Keratinocyte (primary cell): ENCODE measurements around the gene CASP7. TPM values are rescaled to one million over a fixed set of nuclear protein-coding genes. Genes with fewer than 3 reads are reported as not detected.

Source experiments
- DNase-seq: peaks from one replicate; pipeline ENCODE4 v3.0.0-alpha.2; 2011; ENCODE audit warnings: low read depth, missing footprints, low spot score
- FAIRE-seq: peaks from 2 replicates; lab custom pipeline; 2011; peaks lifted over from hg19 to GRCh38; lab: Jason Lieb, UNC
- H2AFZ ChIP-seq: 2 replicates; pipeline ENCODE4 v1.6.0; 2012; ENCODE audit warnings: low read length, control low read depth, inconsistent platforms; ENCODE audit not compliant: control insufficient read depth
- H3K27ac ChIP-seq: 2 replicates; pipeline ENCODE4 v1.5.1; 2011; ENCODE audit warnings: low read length; ENCODE audit not compliant: control insufficient read depth, insufficient read depth
- H3K27me3 ChIP-seq: 3 replicates; pipeline ENCODE4 v1.6.0; 2011; ENCODE audit warnings: low read length; ENCODE audit not compliant: control insufficient read depth, insufficient read depth; ENCODE audit errors: extremely low read depth
- H3K36me3 ChIP-seq, 2 experiments: 2 replicates in 1 of 2; 3 replicates in 1 of 2; pipeline ENCODE4 v1.5.1; 2011; ENCODE audit warnings: low read length in 2 of 2, mild to moderate bottlenecking in 1 of 2; ENCODE audit not compliant: control insufficient read depth in 2 of 2, insufficient read depth in 2 of 2; ENCODE audit errors: extremely low read depth in 1 of 2
- H3K4me1 ChIP-seq: 3 replicates; pipeline ENCODE4 v1.5.1; 2011; ENCODE audit warnings: low read length; ENCODE audit not compliant: control insufficient read depth, insufficient read depth; ENCODE audit errors: extremely low read depth
- H3K4me2 ChIP-seq: 3 replicates; pipeline ENCODE4 v1.6.0; 2011; ENCODE audit warnings: low read depth, low read length; ENCODE audit not compliant: control insufficient read depth, insufficient read depth; ENCODE audit errors: extremely low read depth
- H3K4me3 ChIP-seq, 3 experiments: fragments of 200-600 bp in 1 of 3; sonication (generic) in 1 of 3; 2 replicates in 2 of 3; 3 replicates in 1 of 3; pipeline ENCODE4 v1.5.1; 2011 to 2016; ENCODE audit warnings: low read length in 3 of 3, mild to moderate bottlenecking in 3 of 3, control low read depth in 2 of 3, inconsistent platforms in 1 of 3, low read depth in 1 of 3, mixed read lengths in 1 of 3, mixed run types in 1 of 3, moderate library complexity in 1 of 3; ENCODE audit not compliant: control insufficient read depth in 2 of 3, insufficient read depth in 2 of 3; ENCODE audit errors: extremely low read depth in 1 of 3
- H3K79me2 ChIP-seq: 2 replicates; pipeline ENCODE4 v1.6.0; 2012; ENCODE audit warnings: low read length; ENCODE audit not compliant: control insufficient read depth, insufficient read depth
- H3K9ac ChIP-seq: 3 replicates; pipeline ENCODE4 v1.6.0; 2011; ENCODE audit warnings: low read length; ENCODE audit not compliant: control insufficient read depth, insufficient read depth; ENCODE audit errors: extremely low read depth
- H3K9me1 ChIP-seq: 3 replicates; pipeline ENCODE4 v1.6.0; 2011; ENCODE audit warnings: low read length; ENCODE audit not compliant: control insufficient read depth, insufficient read depth; ENCODE audit errors: extremely low read depth
- H3K9me3 ChIP-seq: 2 replicates; pipeline ENCODE4 v1.5.1; 2012; ENCODE audit warnings: low read depth, low read length; ENCODE audit not compliant: control insufficient read depth
- H4K20me1 ChIP-seq: 3 replicates; pipeline ENCODE4 v1.6.0; 2011; ENCODE audit warnings: low read length; ENCODE audit not compliant: control insufficient read depth, insufficient read depth; ENCODE audit errors: extremely low read depth
- EZH2 ChIP-seq: IDR thresholded peaks from one replicate; pipeline ENCODE4 v1.6.1; 2012; ENCODE audit warnings: inconsistent platforms, mild to moderate bottlenecking, low read length, moderate library complexity
- dilution Hi-C: fragments of 300-500 bp; cut with MboI; formaldehyde crosslinking; loops from one replicate; pipeline ENCODE4 v1.7.0; 2020; ENCODE audit warnings: low sequenced_read_pairs; ENCODE audit not compliant: extremely low pct_ligation_motif_present
- polyA plus RNA-seq, 5 experiments: library from polyadenylated mRNA; depleted of rRNA in 3 of 5; stranded (reverse) in 3 of 5; stranded (forward) in 1 of 5; unstranded in 1 of 5; fragments of >200 nt; gene quantifications; 1 replicate in 1 of 5; 2 replicates in 3 of 5; 3 replicates in 1 of 5; pipeline versions ENCODE4 v1.2.1 to v1.2.3, GENCODE V29; 2011 to 2012; ENCODE audit warnings: missing spikeins in 2 of 5, low read depth in 1 of 5, low replicate concordance in 1 of 5
- TF ChIP-seq, protein P1 (sequence below), 3 experiments: IDR thresholded peaks in 1 of 3; conservative IDR thresholded peaks in 1 of 3; optimal IDR thresholded peaks in 1 of 3; 2 replicates in 2 of 3; 3 replicates in 1 of 3; pipeline versions ENCODE3 to v1.5.1; 2011; ENCODE audit warnings: low read length in 3 of 3, mild to moderate bottlenecking in 3 of 3, moderate library complexity in 2 of 3, control low read depth in 1 of 3, inconsistent platforms in 1 of 3; ENCODE audit not compliant: insufficient read depth in 2 of 3; ENCODE audit errors: extremely low read depth in 1 of 3

Gene CASP7
- polyA plus RNA-seq, 1 donor (not counting 4 experiments of a cell fraction or from before 2014, with no cell fraction given), result 23.2 TPM

DNA sequence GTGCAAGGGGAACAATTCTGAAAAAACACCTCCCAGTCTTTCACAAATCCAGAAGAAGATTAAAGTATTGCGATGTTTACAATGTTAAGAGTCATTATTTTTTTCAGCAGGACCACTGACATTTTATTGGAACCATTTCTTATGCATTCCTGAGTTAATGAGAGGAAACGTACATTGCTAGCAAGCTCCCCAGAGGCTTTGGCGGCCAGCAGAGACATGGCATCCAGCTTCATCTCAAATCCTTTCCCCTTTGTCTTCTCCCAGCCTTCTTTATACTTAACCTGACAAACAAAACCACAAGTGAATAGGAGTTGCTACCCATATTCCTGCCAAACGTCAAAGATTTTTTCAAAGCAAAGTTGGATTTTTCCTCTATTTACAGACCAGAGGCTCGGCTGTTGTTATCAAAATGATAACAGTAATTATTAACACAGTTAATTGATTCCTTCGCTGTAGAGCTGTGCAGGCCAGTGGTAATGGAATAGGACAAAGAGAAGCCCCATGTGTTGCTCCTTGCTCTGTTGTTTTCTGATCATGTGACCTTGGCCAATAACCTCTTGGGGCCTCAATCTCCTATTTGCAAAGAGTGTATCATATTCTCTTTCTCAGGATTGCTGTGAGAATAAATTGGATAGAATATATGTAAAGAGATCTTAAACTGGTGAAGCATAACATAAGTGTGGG lies 47.9 kb upstream of the CASP7 start:
- H4K20me1 ChIP-seq, result no peaks in the 10 kb centered on the region
- H3K79me2 ChIP-seq, result no peaks in the 10 kb centered on the region
- dilution Hi-C loops, result no loop called here
- H3K27ac ChIP-seq, result no peak overlapping the region
- H3K4me3 ChIP-seq, result no peak overlapping the region
- H3K27me3 ChIP-seq, result no peaks in the 10 kb centered on the region
- no peak overlapping the region for H2AFZ ChIP-seq
- FAIRE-seq (no peak), DNase-seq (no peak)
- no peaks in the 10 kb centered on the region for H3K4me1 ChIP-seq
- H3K9ac ChIP-seq, result no peak overlapping the region
- TF ChIP-seq, protein P1, sequence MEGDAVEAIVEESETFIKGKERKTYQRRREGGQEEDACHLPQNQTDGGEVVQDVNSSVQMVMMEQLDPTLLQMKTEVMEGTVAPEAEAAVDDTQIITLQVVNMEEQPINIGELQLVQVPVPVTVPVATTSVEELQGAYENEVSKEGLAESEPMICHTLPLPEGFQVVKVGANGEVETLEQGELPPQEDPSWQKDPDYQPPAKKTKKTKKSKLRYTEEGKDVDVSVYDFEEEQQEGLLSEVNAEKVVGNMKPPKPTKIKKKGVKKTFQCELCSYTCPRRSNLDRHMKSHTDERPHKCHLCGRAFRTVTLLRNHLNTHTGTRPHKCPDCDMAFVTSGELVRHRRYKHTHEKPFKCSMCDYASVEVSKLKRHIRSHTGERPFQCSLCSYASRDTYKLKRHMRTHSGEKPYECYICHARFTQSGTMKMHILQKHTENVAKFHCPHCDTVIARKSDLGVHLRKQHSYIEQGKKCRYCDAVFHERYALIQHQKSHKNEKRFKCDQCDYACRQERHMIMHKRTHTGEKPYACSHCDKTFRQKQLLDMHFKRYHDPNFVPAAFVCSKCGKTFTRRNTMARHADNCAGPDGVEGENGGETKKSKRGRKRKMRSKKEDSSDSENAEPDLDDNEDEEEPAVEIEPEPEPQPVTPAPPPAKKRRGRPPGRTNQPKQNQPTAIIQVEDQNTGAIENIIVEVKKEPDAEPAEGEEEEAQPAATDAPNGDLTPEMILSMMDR (optimal IDR thresholded peaks at IDR 0.05 in 1 of 3, IDR thresholded peaks at IDR 0.05 in 1 of 3, conservative IDR thresholded peaks at IDR 0.05 in 1 of 3; ENCODE audit: extremely low read depth in 1 of 3, insufficient read depth in 2 of 3, low read length in 3 of 3), result no peak
- TF ChIP-seq EZH2, result no peak
- H3K36me3 ChIP-seq, result no peaks in the 10 kb centered on the region
- H3K9me3 ChIP-seq, result no peaks in the 10 kb centered on the region
- no peaks in the 10 kb centered on the region for H3K9me1 ChIP-seq
- H3K4me2 ChIP-seq, result no peak overlapping the region

DNA sequence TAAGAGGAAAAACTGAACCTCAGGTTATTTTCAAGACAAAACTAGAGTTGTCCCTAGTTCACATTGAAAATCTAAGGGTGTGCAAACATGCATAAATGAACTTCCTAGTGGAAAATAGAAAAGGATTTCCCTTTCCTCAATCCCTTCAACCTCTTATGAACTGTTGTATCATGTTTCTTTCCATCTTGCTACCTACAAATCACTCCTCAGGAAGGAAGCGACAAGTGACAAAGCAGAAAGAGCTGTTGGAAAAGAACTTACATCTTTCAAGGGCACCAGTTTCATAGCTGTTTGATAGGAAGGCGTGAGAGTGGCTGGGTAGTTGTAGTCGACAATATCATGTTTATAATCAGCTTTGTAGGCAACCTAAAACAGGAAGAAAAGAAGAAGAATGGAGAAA lies 39.7 kb upstream of the CASP7 start:
- Histone ChIP-seq H2AFZ (no peak overlapping the region), H3K27me3 (no peaks in the 10 kb centered on the region), H4K20me1 (no peaks in the 10 kb centered on the region), H3K27ac (no peak overlapping the region), H3K4me1 (no peaks in the 10 kb centered on the region), H3K36me3 (no peaks in the 10 kb centered on the region), H3K4me2 (no peak overlapping the region), H3K9me3 (no peaks in the 10 kb centered on the region), H3K9ac (no peak overlapping the region), H3K9me1 (no peaks in the 10 kb centered on the region), H3K79me2 (no peaks in the 10 kb centered on the region), H3K4me3 (no peak overlapping the region)
- no peak for TF ChIP-seq EZH2
- TF ChIP-seq, protein P1 (optimal IDR thresholded peaks at IDR 0.05 in 1 of 3, IDR thresholded peaks at IDR 0.05 in 1 of 3, conservative IDR thresholded peaks at IDR 0.05 in 1 of 3; ENCODE audit: extremely low read depth in 1 of 3, insufficient read depth in 2 of 3, low read length in 3 of 3), result no peak
- DNase-seq (no peak), FAIRE-seq (no peak)
- dilution Hi-C loops, result no loop called here
